ENCODE results near the gene CD300C. TPM values are rescaled to one million over a fixed set of nuclear protein-coding genes. Genes with fewer than 3 reads are reported as not detected.
A peak's percentile ranks its signal among the peaks of the same experiment; 100 is the strongest.
"Not testable (repeated sequence)": the region's sequence is repeated elsewhere in the genome, so short reads cannot be mapped to it uniquely, and the experiment has no call there.

Gene CD300C
- total RNA-seq, 1 donor from 2014 or later, result 0.27 TPM

DNA sequence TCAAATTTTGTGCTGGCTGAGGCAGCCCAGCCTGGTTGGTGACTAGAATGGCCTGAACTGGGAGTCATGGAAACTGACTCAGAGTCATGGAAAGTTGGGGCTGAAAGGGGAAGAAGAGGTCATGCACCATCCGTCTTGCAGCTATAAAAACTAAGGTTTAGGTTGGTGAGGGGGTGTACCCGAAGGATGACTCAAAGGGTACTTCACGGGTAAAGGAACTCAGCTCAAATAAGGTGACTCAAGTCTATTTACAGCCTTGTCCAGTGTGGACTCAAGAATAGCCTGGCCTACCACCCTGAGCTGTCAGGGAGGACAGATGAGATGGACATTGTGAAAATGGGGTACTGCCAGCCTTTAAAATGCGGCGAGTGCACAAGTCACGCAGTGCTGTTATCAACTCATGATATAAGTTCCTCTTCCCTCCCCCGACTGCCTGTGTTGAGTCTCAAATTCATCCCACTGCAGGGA, 33.3 kb downstream of the CD300C start:
- Mint-ChIP-seq H3K27ac (ENCODE audit: unreplicated experiment) (no peak overlapping the region), H3K9me3 (ENCODE audit: unreplicated experiment) (peaks cover 9% of the 10 kb centered on the region), H3K4me1 (ENCODE audit: low read depth, unreplicated experiment) (peaks cover 6% of the 10 kb centered on the region), H3K36me3 (ENCODE audit: low read depth, unreplicated experiment) (no peaks in the 10 kb centered on the region), H3K27me3 (ENCODE audit: low read depth, unreplicated experiment) (peaks cover 25% of the 10 kb centered on the region), H3K4me3 (ENCODE audit: unreplicated experiment) (no peak overlapping the region)
- H3K36me3 ChIP-seq (ENCODE audit: insufficient read depth, low read length), result no peaks in the 10 kb centered on the region
- H3K9me3 ChIP-seq (ENCODE audit: insufficient read depth, low read depth, low read length), result peaks cover 14% of the 10 kb centered on the region
- no peak overlapping the region for H2AFZ ChIP-seq (ENCODE audit: low read depth, low read length)
- H3K9ac ChIP-seq (ENCODE audit: low read length), result no peak overlapping the region
- no peaks in the 10 kb centered on the region for H3K79me2 ChIP-seq (ENCODE audit: insufficient read depth, low read length)
- peak overlapping the region; percentile 50 for H3K27ac ChIP-seq (ENCODE audit: low read depth, low read length)
- H3K27me3 ChIP-seq (ENCODE audit: insufficient read depth, low read length), result no peaks in the 10 kb centered on the region
- H3K4me3 ChIP-seq (ENCODE audit: insufficient read depth, low read depth, low read length), result no peak overlapping the region
- FAIRE-seq, result no peak
- DNase-seq (ENCODE audit: low read depth), result peak; percentile 85
- H3K4me1 ChIP-seq (ENCODE audit: insufficient read depth, low read length), result peaks cover 8% of the 10 kb centered on the region
- TF ChIP-seq EZH2 (IDR thresholded peaks at IDR 0.05; ENCODE audit: insufficient read depth, low read length), result no peak
- TF ChIP-seq, protein P1, sequence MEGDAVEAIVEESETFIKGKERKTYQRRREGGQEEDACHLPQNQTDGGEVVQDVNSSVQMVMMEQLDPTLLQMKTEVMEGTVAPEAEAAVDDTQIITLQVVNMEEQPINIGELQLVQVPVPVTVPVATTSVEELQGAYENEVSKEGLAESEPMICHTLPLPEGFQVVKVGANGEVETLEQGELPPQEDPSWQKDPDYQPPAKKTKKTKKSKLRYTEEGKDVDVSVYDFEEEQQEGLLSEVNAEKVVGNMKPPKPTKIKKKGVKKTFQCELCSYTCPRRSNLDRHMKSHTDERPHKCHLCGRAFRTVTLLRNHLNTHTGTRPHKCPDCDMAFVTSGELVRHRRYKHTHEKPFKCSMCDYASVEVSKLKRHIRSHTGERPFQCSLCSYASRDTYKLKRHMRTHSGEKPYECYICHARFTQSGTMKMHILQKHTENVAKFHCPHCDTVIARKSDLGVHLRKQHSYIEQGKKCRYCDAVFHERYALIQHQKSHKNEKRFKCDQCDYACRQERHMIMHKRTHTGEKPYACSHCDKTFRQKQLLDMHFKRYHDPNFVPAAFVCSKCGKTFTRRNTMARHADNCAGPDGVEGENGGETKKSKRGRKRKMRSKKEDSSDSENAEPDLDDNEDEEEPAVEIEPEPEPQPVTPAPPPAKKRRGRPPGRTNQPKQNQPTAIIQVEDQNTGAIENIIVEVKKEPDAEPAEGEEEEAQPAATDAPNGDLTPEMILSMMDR (IDR thresholded peaks at IDR 0.05; ENCODE audit: insufficient read depth, low read depth, low read length), result no peak
- H4K20me1 ChIP-seq (ENCODE audit: insufficient read depth, low read length), result no peaks in the 10 kb centered on the region
- peak overlapping the region; percentile 34 for H3K4me2 ChIP-seq (ENCODE audit: low read length)

DNA sequence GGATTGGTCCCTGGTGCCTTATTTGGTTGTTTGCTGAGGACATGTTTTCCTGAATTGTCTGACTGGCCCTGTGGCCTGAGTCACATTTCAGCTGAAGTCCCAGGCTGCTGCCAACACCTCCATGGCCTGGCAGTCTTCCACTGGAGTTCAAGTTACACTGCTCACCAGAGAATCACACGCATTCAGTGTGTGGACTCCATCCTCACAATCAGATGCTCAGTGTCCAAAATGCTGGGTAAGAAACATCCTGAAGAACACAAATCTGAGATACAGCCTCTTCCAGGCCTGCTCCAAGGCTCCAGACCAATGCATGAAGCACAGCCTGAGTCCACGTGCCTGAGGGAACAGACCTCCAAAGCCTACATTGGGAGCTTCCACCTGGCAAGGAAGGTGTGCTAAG, 33.9 kb downstream of the CD300C start:
- TF ChIP-seq EZH2 (IDR thresholded peaks at IDR 0.05; ENCODE audit: insufficient read depth, low read length), result no peak
- TF ChIP-seq, protein P1 (IDR thresholded peaks at IDR 0.05; ENCODE audit: insufficient read depth, low read depth, low read length), result no peak
- no peaks in the 10 kb centered on the region for H3K36me3 ChIP-seq (ENCODE audit: insufficient read depth, low read length)
- peaks cover 6% of the 10 kb centered on the region for H3K4me1 Mint-ChIP-seq (ENCODE audit: low read depth, unreplicated experiment)
- no peak for FAIRE-seq
- peak overlapping the region; percentile 50 for H3K27ac ChIP-seq (ENCODE audit: low read depth, low read length)
- no peak overlapping the region for H3K9ac ChIP-seq (ENCODE audit: low read length)
- H3K4me2 ChIP-seq (ENCODE audit: low read length), result peak overlapping the region; percentile 34
- no peak overlapping the region for H3K27ac Mint-ChIP-seq (ENCODE audit: unreplicated experiment)
- no peaks in the 10 kb centered on the region for H3K27me3 ChIP-seq (ENCODE audit: insufficient read depth, low read length)
- H4K20me1 ChIP-seq (ENCODE audit: insufficient read depth, low read length), result no peaks in the 10 kb centered on the region
- H3K9me3 Mint-ChIP-seq (ENCODE audit: unreplicated experiment), result peaks cover 9% of the 10 kb centered on the region
- H3K9me3 ChIP-seq (ENCODE audit: insufficient read depth, low read depth, low read length), result peaks cover 14% of the 10 kb centered on the region
- H3K4me3 ChIP-seq (ENCODE audit: insufficient read depth, low read depth, low read length), result no peak overlapping the region
- H3K79me2 ChIP-seq (ENCODE audit: insufficient read depth, low read length), result no peaks in the 10 kb centered on the region
- H3K27me3 Mint-ChIP-seq (ENCODE audit: low read depth, unreplicated experiment), result peaks cover 25% of the 10 kb centered on the region
- peak; percentile 72 for DNase-seq (ENCODE audit: low read depth)
- peaks cover 8% of the 10 kb centered on the region for H3K4me1 ChIP-seq (ENCODE audit: insufficient read depth, low read length)
- H3K4me3 Mint-ChIP-seq (ENCODE audit: unreplicated experiment), result no peak overlapping the region
- no peak overlapping the region for H2AFZ ChIP-seq (ENCODE audit: low read depth, low read length)
- no peaks in the 10 kb centered on the region for H3K36me3 Mint-ChIP-seq (ENCODE audit: low read depth, unreplicated experiment)

DNA sequence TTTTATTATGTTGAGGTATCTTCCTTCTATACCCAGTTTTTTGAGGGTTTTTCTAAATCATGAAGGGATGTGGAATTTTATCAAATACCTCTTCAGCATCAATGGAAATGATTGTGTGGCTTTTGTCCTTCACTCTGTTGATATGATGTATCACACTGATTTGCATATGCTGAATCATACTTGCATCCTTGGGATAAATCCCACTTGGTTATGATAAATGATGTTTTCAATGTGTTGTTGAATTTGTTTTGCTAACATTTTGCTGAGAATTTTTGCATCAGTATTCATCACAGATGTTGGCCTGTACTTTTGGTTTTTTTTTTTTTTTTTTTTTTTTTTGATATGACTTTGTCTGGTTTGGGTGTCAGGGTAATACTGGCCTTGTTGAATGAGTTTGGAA, 37.8 kb downstream of the CD300C start:
- Mint-ChIP-seq H3K4me1 (ENCODE audit: low read depth, unreplicated experiment) (peaks cover 6% of the 10 kb centered on the region), H3K27me3 (ENCODE audit: low read depth, unreplicated experiment) (peaks cover 7% of the 10 kb centered on the region), H3K4me3 (ENCODE audit: unreplicated experiment) (no peak overlapping the region), H3K27ac (ENCODE audit: unreplicated experiment) (no peak overlapping the region), H3K9me3 (ENCODE audit: unreplicated experiment) (no peaks in the 10 kb centered on the region), H3K36me3 (ENCODE audit: low read depth, unreplicated experiment) (no peaks in the 10 kb centered on the region)
- Histone ChIP-seq H2AFZ (ENCODE audit: low read depth, low read length) (no peak overlapping the region), H3K9me3 (ENCODE audit: insufficient read depth, low read depth, low read length) (no peaks in the 10 kb centered on the region), H3K4me1 (ENCODE audit: insufficient read depth, low read length) (peaks cover 8% of the 10 kb centered on the region), H4K20me1 (ENCODE audit: insufficient read depth, low read length) (no peaks in the 10 kb centered on the region), H3K27me3 (ENCODE audit: insufficient read depth, low read length) (no peaks in the 10 kb centered on the region), H3K4me3 (ENCODE audit: insufficient read depth, low read depth, low read length) (no peak overlapping the region), H3K36me3 (ENCODE audit: insufficient read depth, low read length) (no peaks in the 10 kb centered on the region), H3K4me2 (ENCODE audit: low read length) (no peak overlapping the region), H3K79me2 (ENCODE audit: insufficient read depth, low read length) (no peaks in the 10 kb centered on the region), H3K9ac (ENCODE audit: low read length) (no peak overlapping the region), H3K27ac (ENCODE audit: low read depth, low read length) (no peak overlapping the region)
- FAIRE-seq, result peak; percentile 47
- no peak for TF ChIP-seq EZH2 (IDR thresholded peaks at IDR 0.05; ENCODE audit: insufficient read depth, low read length)
- TF ChIP-seq, protein P1 (IDR thresholded peaks at IDR 0.05; ENCODE audit: insufficient read depth, low read depth, low read length), result no peak
- DNase-seq (ENCODE audit: low read depth), result no peak

DNA sequence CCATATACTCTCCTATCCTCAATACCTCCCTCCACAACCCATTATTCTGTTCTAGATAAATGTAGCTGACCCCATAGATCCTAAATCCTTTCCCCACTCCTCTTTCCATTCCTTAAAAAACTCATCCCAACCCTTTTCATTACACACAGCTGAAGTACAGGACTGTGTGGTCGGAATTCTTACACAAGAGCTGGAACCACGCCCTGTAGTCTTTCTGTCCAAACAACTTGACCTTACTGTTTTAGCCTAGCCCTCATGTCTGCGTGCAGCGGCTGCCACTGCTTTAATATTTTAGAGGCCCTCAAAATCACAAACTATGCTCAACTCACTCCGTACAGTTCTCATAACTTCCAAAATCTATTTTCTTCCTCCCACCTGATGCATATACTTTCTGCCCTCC, 42.0 kb downstream of the CD300C start:
- not testable (repeated sequence) for H3K4me2 ChIP-seq (ENCODE audit: low read length); DNase-seq (ENCODE audit: low read depth); FAIRE-seq; H3K79me2 ChIP-seq (ENCODE audit: insufficient read depth, low read length); H3K27ac Mint-ChIP-seq (ENCODE audit: unreplicated experiment); H3K9ac ChIP-seq (ENCODE audit: low read length); H3K4me3 ChIP-seq (ENCODE audit: insufficient read depth, low read depth, low read length); H2AFZ ChIP-seq (ENCODE audit: low read depth, low read length); H3K4me1 ChIP-seq (ENCODE audit: insufficient read depth, low read length); H3K27me3 Mint-ChIP-seq (ENCODE audit: low read depth, unreplicated experiment); H3K9me3 Mint-ChIP-seq (ENCODE audit: unreplicated experiment); H3K27me3 ChIP-seq (ENCODE audit: insufficient read depth, low read length); H3K4me1 Mint-ChIP-seq (ENCODE audit: low read depth, unreplicated experiment); H3K4me3 Mint-ChIP-seq (ENCODE audit: unreplicated experiment); H3K27ac ChIP-seq (ENCODE audit: low read depth, low read length); H3K36me3 ChIP-seq (ENCODE audit: insufficient read depth, low read length); H3K9me3 ChIP-seq (ENCODE audit: insufficient read depth, low read depth, low read length); H3K36me3 Mint-ChIP-seq (ENCODE audit: low read depth, unreplicated experiment); H4K20me1 ChIP-seq (ENCODE audit: insufficient read depth, low read length)

All from astrocyte (in vitro differentiated cells and primary cell).